Measurements from ENCODE around the gene FMNL2.

Gene FMNL2

DNA sequence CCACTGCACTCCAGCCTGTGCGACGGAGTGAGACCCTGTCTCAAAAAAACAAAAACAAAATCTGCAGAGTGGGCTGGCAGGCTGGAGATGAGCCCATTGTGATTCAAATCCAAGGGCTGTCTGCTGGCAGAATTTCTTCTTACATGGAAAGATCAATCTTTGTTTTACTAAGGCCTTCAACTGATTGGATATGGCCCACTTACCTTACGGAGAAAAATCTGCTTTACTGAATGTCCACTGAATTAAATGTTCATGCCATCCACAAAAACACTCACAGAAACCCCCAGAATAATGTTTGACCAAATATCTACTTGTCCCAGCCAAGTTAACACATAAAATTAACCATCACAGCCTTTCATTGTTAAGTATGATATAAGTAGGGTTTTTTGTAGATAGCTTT, 8.3 kb upstream of the FMNL2 start:
- TF ChIP-seq ZNF565 (CRISPR knock-in tag; conservative IDR thresholded peaks at IDR 0.05; ENCODE audit: low read depth): no peak
- TF ChIP-seq ARNTL (CRISPR knock-in tag; IDR thresholded peaks at IDR 0.05; ENCODE audit: borderline replicate concordance, low read depth): no peak
- no peak for TF ChIP-seq SNAI2 (CRISPR knock-in tag; IDR thresholded peaks at IDR 0.05)
- no peak for TF ChIP-seq ZFP30 (CRISPR knock-in tag; IDR thresholded peaks at IDR 0.05)
- TF ChIP-seq RARB (CRISPR knock-in tag; IDR thresholded peaks at IDR 0.05): no peak
- TF ChIP-seq ZNF70 (CRISPR knock-in tag; IDR thresholded peaks at IDR 0.05): no peak
- no peak for TF ChIP-seq GLIS3 (CRISPR knock-in tag; IDR thresholded peaks at IDR 0.05)
- TF ChIP-seq, protein P1, sequence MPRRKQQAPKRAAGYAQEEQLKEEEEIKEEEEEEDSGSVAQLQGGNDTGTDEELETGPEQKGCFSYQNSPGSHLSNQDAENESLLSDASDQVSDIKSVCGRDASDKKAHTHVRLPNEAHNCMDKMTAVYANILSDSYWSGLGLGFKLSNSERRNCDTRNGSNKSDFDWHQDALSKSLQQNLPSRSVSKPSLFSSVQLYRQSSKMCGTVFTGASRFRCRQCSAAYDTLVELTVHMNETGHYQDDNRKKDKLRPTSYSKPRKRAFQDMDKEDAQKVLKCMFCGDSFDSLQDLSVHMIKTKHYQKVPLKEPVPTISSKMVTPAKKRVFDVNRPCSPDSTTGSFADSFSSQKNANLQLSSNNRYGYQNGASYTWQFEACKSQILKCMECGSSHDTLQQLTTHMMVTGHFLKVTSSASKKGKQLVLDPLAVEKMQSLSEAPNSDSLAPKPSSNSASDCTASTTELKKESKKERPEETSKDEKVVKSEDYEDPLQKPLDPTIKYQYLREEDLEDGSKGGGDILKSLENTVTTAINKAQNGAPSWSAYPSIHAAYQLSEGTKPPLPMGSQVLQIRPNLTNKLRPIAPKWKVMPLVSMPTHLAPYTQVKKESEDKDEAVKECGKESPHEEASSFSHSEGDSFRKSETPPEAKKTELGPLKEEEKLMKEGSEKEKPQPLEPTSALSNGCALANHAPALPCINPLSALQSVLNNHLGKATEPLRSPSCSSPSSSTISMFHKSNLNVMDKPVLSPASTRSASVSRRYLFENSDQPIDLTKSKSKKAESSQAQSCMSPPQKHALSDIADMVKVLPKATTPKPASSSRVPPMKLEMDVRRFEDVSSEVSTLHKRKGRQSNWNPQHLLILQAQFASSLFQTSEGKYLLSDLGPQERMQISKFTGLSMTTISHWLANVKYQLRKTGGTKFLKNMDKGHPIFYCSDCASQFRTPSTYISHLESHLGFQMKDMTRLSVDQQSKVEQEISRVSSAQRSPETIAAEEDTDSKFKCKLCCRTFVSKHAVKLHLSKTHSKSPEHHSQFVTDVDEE (CRISPR knock-in tag; IDR thresholded peaks at IDR 0.05): no peak
- TF ChIP-seq BACH2 (CRISPR knock-in tag; IDR thresholded peaks at IDR 0.05; ENCODE audit: borderline replicate concordance): no peak
- TF ChIP-seq TCF4 (CRISPR knock-in tag; IDR thresholded peaks at IDR 0.05; ENCODE audit: borderline replicate concordance): no peak
- ATAC-seq: no peak

DNA sequence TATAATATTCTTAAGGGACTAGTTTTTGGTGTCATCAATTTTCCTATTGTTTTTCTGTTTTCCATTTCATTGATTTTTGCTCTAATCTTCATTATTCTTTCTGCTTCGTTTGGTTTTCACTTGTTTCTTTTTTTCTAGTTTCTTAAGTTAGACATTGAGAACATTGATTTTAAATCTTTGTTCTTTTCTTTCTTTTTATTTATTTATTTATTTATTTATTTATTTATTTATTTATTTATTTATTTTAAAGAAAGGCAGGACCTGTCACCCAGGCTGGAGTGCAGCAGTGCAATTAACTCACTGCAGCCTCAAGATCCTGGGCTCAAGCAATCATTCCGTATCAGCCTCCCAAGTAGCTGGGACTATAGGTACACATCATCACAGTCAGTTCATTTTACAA, 7.0 kb upstream of the FMNL2 start:
- TF ChIP-seq TCF4 (CRISPR knock-in tag; IDR thresholded peaks at IDR 0.05; ENCODE audit: borderline replicate concordance) (no peak), RARB (CRISPR knock-in tag; IDR thresholded peaks at IDR 0.05) (no peak), ZFP3 (CRISPR knock-in tag; IDR thresholded peaks at IDR 0.05) (no peak), BACH2 (CRISPR knock-in tag; IDR thresholded peaks at IDR 0.05; ENCODE audit: borderline replicate concordance) (no peak), ZC3H10 (CRISPR knock-in tag; IDR thresholded peaks at IDR 0.05) (no peak), SNAI2 (CRISPR knock-in tag; IDR thresholded peaks at IDR 0.05) (no peak), GLIS3 (CRISPR knock-in tag; IDR thresholded peaks at IDR 0.05) (no peak)
- TF ChIP-seq, protein P1 (CRISPR knock-in tag; IDR thresholded peaks at IDR 0.05): no peak
- TF ChIP-seq, protein P2, sequence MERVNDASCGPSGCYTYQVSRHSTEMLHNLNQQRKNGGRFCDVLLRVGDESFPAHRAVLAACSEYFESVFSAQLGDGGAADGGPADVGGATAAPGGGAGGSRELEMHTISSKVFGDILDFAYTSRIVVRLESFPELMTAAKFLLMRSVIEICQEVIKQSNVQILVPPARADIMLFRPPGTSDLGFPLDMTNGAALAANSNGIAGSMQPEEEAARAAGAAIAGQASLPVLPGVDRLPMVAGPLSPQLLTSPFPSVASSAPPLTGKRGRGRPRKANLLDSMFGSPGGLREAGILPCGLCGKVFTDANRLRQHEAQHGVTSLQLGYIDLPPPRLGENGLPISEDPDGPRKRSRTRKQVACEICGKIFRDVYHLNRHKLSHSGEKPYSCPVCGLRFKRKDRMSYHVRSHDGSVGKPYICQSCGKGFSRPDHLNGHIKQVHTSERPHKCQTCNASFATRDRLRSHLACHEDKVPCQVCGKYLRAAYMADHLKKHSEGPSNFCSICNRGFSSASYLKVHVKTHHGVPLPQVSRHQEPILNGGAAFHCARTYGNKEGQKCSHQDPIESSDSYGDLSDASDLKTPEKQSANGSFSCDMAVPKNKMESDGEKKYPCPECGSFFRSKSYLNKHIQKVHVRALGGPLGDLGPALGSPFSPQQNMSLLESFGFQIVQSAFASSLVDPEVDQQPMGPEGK (CRISPR knock-in tag; IDR thresholded peaks at IDR 0.05; ENCODE audit: borderline replicate concordance): no peak
- TF ChIP-seq, protein P3, sequence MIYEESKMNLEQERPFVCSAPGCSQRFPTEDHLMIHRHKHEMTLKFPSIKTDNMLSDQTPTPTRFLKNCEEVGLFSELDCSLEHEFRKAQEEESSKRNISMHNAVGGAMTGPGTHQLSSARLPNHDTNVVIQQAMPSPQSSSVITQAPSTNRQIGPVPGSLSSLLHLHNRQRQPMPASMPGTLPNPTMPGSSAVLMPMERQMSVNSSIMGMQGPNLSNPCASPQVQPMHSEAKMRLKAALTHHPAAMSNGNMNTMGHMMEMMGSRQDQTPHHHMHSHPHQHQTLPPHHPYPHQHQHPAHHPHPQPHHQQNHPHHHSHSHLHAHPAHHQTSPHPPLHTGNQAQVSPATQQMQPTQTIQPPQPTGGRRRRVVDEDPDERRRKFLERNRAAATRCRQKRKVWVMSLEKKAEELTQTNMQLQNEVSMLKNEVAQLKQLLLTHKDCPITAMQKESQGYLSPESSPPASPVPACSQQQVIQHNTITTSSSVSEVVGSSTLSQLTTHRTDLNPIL (CRISPR knock-in tag; IDR thresholded peaks at IDR 0.05; ENCODE audit: low read depth): no peak
- TF ChIP-seq, protein P4, sequence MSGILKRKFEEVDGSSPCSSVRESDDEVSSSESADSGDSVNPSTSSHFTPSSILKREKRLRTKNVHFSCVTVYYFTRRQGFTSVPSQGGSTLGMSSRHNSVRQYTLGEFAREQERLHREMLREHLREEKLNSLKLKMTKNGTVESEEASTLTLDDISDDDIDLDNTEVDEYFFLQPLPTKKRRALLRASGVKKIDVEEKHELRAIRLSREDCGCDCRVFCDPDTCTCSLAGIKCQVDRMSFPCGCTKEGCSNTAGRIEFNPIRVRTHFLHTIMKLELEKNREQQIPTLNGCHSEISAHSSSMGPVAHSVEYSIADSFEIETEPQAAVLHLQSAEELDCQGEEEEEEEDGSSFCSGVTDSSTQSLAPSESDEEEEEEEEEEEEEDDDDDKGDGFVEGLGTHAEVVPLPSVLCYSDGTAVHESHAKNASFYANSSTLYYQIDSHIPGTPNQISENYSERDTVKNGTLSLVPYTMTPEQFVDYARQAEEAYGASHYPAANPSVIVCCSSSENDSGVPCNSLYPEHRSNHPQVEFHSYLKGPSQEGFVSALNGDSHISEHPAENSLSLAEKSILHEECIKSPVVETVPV (CRISPR knock-in tag; IDR thresholded peaks at IDR 0.05): no peak
- no peak for ATAC-seq

DNA sequence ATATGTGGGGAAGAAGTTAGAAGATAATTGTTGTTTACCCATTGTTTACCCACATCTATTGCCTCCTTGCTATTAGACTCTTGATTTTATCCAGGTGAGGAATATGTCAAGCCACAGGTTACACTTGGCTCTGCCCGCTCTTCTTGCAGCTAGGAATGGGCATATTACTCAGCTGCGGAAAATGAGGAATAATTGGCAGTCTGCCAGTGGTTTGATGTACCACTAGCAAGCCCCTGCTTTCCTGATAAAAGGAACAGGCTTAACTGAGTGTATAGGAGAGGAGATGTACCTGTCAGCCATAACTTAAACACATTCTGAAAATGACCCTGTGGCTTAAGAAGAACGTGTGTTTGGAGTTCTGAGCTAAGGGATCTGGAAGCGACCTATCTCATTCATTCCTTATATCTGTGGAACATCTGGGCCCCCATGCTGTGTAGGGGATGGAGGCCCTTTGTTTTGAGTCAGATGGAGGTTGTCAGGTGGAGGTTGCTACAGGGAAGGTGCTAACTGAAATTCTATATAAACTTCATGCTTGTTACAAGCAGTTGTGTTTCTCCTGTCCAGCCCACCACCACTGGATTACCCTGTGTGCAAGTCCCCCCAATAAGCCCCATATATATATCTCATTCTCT, 4.6 kb upstream of the FMNL2 start:
- no peak for ATAC-seq
- TF ChIP-seq ZFP30 (CRISPR knock-in tag; IDR thresholded peaks at IDR 0.05) (no peak), GLIS3 (CRISPR knock-in tag; IDR thresholded peaks at IDR 0.05) (no peak), ZNF565 (CRISPR knock-in tag; conservative IDR thresholded peaks at IDR 0.05; ENCODE audit: low read depth) (no peak), RARB (CRISPR knock-in tag; IDR thresholded peaks at IDR 0.05) (no peak), ESRRG (CRISPR knock-in tag; IDR thresholded peaks at IDR 0.05) (no peak), ZNF8 (CRISPR knock-in tag; IDR thresholded peaks at IDR 0.05) (no peak), OSR1 (CRISPR knock-in tag; IDR thresholded peaks at IDR 0.05) (no peak), ZNF70 (CRISPR knock-in tag; IDR thresholded peaks at IDR 0.05) (no peak), TCF4 (CRISPR knock-in tag; IDR thresholded peaks at IDR 0.05; ENCODE audit: borderline replicate concordance) (no peak), ZC3H10 (CRISPR knock-in tag; IDR thresholded peaks at IDR 0.05) (no peak)
- TF ChIP-seq, protein P1 (CRISPR knock-in tag; IDR thresholded peaks at IDR 0.05): no peak
- TF ChIP-seq, protein P2 (CRISPR knock-in tag; IDR thresholded peaks at IDR 0.05; ENCODE audit: borderline replicate concordance): no peak
- TF ChIP-seq, protein P3 (CRISPR knock-in tag; IDR thresholded peaks at IDR 0.05; ENCODE audit: low read depth): no peak
